Ascending aorta (tissue), 2 donors: Measurements from ENCODE around the gene KLF11. TPM values are rescaled to one million over a fixed set of nuclear protein-coding genes. Genes with fewer than 3 reads are reported as not detected.

Experiments used
- DNase-seq, 2 donors: peaks; one replicate each; pipeline ENCODE4 v3.0.0-alpha.2; 2019; ENCODE audit warnings: low spot score in 2 of 2
- H3K27ac ChIP-seq, 2 donors: fragments of 200-600 bp; sonication (generic); one replicate each; pipeline ENCODE4 v1.5.1; 2016 to 2017; ENCODE audit warnings: mild to moderate bottlenecking in 1 of 2
- H3K27me3 ChIP-seq: fragments of 200-600 bp; sonication (generic); one replicate; pipeline ENCODE4 v1.5.1; 2017
- H3K36me3 ChIP-seq, 2 donors: fragments of 200-600 bp; sonication (generic); one replicate each; pipeline ENCODE4 v1.5.1; 2016
- H3K4me1 ChIP-seq, 2 donors: fragments of 200-600 bp; sonication (generic); one replicate each; pipeline ENCODE4 v1.5.1; 2016 to 2017; ENCODE audit warnings: mild to moderate bottlenecking in 1 of 2
- H3K4me3 ChIP-seq, 2 donors: fragments of 200-600 bp; sonication (generic); one replicate each; pipeline ENCODE4 v1.5.1; 2016 to 2017; ENCODE audit warnings: mild to moderate bottlenecking in 1 of 2
- H3K9me3 ChIP-seq, 2 donors: fragments of 200-600 bp; sonication (generic); one replicate each; pipeline ENCODE4 v1.5.1; 2016
- CTCF ChIP-seq, 3 experiments: fragments of 200-600 bp in 2 of 3; fragments of 450-650 bp in 1 of 3; sonication (generic) in 2 of 3; IDR thresholded peaks; one replicate each; pipeline ENCODE4 v1.5.1; 2016 to 2019; ENCODE audit warnings: antibody characterized with exemption in 3 of 3, mild to moderate bottlenecking in 1 of 3, moderate library complexity in 1 of 3
- intact Hi-C: fragments of 100-400 bp; cut with DNase I; formaldehyde crosslinking; loops from one replicate; pipeline ENCODE4 v1.15.1; 2023
- total RNA-seq: library from RNA; depleted of rRNA; stranded (reverse); fragments of >200 nt; gene quantifications from one replicate; pipeline ENCODE4 v1.1.0, GENCODE V29; 2016

KLF11 gene
- total RNA-seq, 1 donor from 2014 or later: 37.6 TPM

GRCh38 chr2:10019174-10019573, 24.2 kb upstream of the KLF11 start:
- Histone ChIP-seq H3K27ac (no peak overlapping the region), H3K4me1 (no peaks in the 10 kb centered on the region), H3K27me3 (no peaks in the 10 kb centered on the region), H3K9me3 (peaks cover 0 to 12% of the 10 kb centered on the region in 2 donors), H3K36me3 (no peaks in the 10 kb centered on the region), H3K4me3 (no peak overlapping the region)
- DNase-seq: no peak
- no peak for TF ChIP-seq CTCF (IDR thresholded peaks at IDR 0.05)
- intact Hi-C loops: no loop called here

GRCh38 chr2:10019602-10020400, 23.5 kb upstream of the KLF11 start:
- no peak for DNase-seq
- peaks cover 0 to 12% of the 10 kb centered on the region in 2 donors for H3K9me3 ChIP-seq
- no peaks in the 10 kb centered on the region for H3K27me3 ChIP-seq
- H3K4me1 ChIP-seq: no peaks in the 10 kb centered on the region
- no peak overlapping the region for H3K27ac ChIP-seq
- H3K4me3 ChIP-seq: no peak overlapping the region
- no peak for TF ChIP-seq CTCF (IDR thresholded peaks at IDR 0.05)
- H3K36me3 ChIP-seq: no peaks in the 10 kb centered on the region
- intact Hi-C loops: no loop called here

- DNase-seq: no peak
- no peaks in the 10 kb centered on the region for H3K27me3 ChIP-seq
- TF ChIP-seq CTCF (IDR thresholded peaks at IDR 0.05): no peak
- no peaks in the 10 kb centered on the region for H3K4me1 ChIP-seq
- intact Hi-C loops: no loop called here
- no peaks in the 10 kb centered on the region for H3K36me3 ChIP-seq
- no peak overlapping the region for H3K27ac ChIP-seq
- H3K4me3 ChIP-seq: no peak overlapping the region
- H3K9me3 ChIP-seq: peaks cover 0 to 6% of the 10 kb centered on the region in 2 donors
These were observed 21.3 kb upstream of the KLF11 start for GRCh38 chr2:10022041-10022421.

GRCh38 chr2:10022445-10022844, 20.9 kb upstream of the KLF11 start:
- Histone ChIP-seq H3K27me3 (no peaks in the 10 kb centered on the region), H3K9me3 (peaks cover 0 to 3% of the 10 kb centered on the region in 2 donors), H3K36me3 (no peaks in the 10 kb centered on the region), H3K27ac (no peak overlapping the region), H3K4me3 (no peak overlapping the region), H3K4me1 (no peaks in the 10 kb centered on the region)
- DNase-seq: no peak
- intact Hi-C loops: no loop called here
- no peak for TF ChIP-seq CTCF (IDR thresholded peaks at IDR 0.05)

GRCh38 chr2:10022966-10023662, 20.2 kb upstream of the KLF11 start:
- TF ChIP-seq CTCF (IDR thresholded peaks at IDR 0.05): no peak
- Histone ChIP-seq H3K36me3 (no peaks in the 10 kb centered on the region), H3K4me3 (no peak overlapping the region), H3K27ac (no peak overlapping the region), H3K4me1 (no peaks in the 10 kb centered on the region), H3K27me3 (no peaks in the 10 kb centered on the region), H3K9me3 (no peaks in the 10 kb centered on the region)
- no peak for DNase-seq
- intact Hi-C loops: no loop called here
